MV-4-11 (cell line): Measurements from ENCODE around the gene TBC1D4.

Experiments
- DNase-seq: peaks from one replicate; lab custom pipeline; 2025; lab: John Stamatoyannopoulos, UW

The TBC1D4 gene

DNA sequence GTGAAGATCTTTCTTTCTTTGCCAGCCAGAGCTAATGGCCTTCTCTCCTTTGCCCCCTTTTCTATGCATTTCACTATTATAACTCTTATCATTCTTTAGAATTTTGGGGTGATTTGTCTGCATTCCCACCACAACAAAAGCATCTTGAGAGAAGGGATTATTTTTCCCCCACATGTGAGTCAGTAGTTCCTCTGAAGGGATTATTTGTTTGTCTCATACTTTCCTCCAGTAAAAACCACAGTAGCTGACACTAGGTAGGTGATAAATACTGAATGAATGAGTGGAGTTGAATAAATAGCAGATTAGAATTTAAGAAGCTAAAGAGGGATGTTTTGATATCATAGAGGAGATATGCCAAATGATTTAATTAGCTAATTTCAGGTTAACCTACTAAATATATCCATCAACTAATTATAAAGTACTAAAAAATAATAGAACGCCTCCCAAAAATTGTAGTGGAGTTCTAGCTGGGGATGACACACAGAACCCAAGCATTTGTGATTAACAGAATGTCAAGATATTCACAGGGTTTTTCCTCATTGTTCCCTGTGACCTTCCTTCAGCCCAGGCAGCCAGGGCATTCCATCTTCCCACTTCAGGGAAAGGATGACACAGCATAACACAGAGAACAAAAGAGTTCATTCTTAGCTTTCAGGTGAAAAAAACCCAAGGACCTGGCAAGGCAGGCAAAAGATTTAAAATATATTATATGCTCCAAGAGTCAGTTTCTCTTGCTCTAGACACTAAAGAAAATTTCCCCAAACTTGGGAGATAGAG, 3.5 kb upstream of the TBC1D4 start:
- peak; percentile 51 for DNase-seq

DNA sequence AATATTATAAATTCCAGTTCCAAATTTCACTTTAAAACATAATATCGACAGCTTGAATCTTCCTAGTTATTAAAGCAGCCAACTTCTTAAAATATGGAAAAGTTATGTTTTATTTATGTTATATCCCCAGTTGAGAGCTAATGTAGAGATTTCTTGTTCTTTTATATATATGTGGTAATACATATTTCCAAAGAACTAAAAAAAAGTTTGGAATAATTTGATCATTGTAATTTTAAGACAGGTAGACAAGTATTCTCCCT, 781 bp upstream of the TBC1D4 start:
- no peak for DNase-seq

DNA sequence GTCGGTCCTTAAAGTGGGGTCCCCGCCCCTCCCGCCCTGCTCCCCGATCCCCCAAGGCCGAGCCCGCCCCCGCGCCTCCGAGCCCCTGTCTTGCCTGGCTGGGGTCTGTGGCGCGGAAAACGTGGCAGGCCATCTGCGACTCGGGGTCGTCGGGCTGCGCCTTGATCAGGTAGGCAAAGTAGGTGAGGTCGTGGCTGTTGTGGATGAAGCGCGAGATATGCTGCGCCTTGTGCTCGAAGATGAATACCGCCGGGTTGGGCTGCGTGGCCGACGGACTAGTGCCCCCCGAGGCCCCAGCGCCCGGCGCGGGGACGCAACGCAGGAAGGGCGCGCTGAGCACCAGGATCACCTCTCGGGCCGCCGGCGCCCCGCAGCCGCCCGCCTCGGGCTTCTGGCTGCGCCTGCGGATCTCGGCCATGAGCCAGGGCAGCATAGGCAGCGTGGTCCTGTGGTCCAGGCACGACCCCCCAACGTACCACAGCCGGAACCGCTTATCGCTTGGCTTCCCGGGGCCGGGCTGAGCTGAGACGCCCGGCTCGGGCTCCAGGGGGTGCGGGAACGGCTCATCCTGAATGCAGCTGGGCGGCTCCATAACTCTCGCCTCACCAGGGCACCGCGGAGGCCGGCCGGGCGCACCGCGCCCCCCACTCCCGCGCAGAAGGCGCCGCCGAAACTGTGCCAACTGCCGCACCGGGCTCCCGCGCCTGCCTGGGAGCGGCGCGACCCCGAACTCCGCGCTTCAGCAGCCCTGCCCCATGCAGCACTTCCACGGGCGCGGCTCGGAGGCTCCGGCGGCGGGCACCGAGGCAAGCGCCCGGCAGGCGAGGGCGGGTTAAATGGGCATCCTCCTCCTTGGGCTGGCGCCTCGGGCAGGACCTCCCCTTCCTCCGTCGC, 546 bp downstream of the TBC1D4 start:
- DNase-seq: no peak

DNA sequence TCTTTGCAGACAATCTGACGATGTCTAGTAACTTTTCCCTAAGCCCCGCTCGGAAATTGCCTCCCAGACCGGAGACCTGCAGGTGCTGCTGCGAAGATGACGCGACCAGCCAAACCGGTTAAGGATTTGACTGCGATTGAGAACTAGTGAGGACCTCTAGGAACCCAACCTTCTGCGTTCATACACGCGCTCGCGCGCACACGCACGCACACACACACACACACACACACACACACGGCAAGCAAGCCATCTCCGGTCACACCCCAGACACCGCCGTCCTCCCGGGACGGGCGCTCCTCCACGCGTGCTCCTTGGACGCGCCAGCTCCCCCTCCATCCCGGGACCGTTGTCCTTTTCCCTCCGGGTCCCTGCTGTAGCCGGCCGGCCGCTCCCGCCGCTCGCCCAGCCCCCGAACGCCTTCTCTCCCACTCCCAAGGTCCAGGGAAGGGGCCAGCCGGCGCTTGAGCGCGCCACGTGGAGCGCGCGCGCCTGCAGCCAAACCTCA, 1.2 kb downstream of the TBC1D4 start:
- DNase-seq: no peak

DNA sequence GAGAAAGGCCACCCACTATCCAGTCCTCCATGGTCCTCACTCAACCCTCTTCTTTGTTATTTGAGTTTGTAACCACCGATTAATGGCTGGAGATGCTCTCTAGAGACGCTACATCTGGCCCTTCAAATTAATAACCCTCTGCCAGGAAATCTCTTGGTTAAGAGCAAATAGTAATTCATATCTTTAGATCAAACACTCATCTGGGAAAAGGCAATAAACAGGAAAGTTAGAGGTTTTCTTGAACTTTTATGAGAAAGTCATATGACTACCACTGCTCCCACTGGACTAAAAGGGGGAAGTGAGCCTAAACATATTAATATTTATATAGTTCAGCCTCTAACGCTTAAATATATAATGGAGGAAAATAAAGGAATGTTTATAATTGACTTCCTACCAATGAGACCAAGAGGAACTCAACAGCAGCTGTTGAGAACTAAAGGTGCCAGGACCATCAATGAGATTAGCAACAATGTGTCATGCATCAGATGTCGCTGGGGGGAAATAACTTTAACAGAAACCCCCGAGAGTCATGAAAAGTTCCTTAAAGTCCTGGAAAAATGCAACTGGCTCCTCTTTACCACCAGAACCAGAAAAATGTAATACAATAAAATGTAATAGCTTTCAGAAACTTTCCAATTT, 2.7 kb downstream of the TBC1D4 start:
- DNase-seq: no peak

DNA sequence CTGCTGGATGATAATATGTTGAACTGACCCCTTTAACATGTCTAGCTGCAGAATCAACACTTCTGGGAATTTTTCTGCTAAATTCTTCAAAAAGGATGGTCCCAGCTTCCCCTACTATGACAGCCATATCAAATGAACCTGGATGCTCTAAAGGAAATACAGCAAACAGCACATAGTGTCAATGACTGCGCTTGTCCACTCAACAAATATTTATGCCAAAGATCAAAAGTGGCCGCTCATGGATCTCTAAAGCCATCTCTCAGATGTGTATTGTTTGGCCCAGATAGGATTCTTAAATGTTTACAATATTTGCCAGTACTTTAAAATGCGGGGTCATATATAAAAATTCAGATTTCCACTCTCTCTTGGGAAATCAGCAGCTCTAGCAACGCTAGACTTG, 3.3 kb downstream of the TBC1D4 start:
- DNase-seq: no peak

DNA sequence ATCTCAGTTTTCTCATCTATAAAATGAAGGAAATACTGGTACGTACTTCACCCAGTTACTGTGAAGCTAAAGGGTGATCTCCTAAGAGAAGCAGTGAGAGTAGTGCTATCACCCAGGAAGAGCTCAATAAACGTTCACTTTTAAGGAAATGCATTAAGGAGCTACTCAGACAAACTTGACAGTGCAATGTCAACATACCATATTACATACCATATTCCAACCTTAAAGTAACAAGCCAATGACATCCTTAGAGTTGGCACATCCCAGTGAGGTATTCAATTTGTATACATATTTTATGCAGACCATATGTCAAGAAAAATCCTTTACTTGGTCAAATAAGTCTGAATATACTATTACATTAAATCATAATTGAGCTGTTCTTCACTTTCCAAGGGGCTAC, 7.0 kb downstream of the TBC1D4 start:
- DNase-seq: no peak

DNA sequence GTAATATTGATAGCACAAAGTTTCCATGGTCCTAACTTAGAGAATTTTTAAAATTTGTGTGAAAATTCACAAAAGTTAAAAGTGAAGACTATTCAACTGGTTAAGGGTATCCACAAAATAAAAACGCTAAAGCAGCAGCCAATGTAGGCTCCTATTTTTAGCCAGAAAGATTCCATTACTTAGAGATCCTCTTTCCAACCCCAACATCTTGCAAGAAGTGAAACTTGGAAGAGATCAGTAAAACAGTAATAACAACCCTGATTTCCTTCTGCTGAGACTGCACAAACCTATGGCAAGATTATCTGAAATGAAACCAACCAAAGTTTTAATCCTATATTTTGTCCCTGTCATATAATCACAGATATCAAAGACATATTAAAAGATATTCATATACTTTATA, 8.5 kb downstream of the TBC1D4 start:
- DNase-seq: peak; percentile 48

DNA sequence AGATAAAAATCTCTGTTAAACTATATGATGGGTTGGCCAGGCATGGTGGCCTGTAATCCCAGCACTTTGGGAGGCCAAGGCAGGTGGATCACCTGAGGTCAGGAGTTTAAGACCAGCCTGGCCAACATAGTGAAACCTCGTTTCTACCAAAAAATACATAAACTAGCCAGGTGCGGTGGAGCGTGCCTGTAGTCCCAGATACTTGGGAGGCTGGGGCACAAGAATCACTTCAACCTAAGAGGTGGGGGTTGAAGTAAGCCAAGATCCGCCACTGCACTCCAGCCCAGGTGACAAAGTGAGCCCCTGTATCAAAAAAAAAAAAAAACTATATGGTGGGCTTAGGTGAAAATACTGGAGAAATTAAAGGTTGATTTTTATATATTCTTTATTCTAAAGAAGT, 11.3 kb downstream of the TBC1D4 start:
- DNase-seq: no peak

DNA sequence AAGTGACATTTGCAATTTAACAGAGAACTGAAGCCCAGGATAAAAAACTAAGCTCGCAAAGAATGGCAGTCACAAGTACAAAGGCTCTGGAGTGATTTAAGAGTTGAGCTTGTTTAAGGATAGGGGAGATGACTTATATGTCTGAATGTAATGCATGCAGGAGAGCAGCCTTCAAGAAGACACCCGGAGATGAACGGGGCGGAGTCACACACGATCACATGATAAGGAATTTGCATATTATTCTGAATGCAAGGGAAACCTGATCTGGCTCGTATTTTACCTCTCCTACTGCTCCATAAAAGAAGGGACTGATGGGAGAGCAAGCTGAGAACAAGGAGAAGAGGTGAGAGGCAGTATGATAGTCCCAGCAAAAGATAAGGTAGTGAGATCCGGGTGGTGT, 12.9 kb downstream of the TBC1D4 start:
- DNase-seq: no peak

DNA sequence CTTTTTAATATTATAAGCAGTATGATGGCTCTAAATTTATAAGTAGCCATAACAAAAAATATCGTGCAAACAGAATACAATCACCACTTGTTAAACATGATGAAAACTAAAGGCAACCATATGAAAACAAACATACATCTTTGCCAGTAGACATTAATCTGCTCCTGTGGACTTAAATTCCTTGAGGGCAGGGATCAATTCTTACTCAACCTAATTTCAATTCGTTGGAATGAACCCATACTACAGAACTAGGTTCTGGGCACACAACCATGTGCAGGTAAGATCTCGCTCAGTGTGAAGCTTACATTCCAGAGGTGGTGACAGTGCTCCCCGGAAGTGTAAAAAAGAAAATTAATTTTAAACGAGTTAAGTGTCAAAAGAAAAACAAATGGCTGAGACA, 13.4 kb downstream of the TBC1D4 start:
- no peak for DNase-seq

DNA sequence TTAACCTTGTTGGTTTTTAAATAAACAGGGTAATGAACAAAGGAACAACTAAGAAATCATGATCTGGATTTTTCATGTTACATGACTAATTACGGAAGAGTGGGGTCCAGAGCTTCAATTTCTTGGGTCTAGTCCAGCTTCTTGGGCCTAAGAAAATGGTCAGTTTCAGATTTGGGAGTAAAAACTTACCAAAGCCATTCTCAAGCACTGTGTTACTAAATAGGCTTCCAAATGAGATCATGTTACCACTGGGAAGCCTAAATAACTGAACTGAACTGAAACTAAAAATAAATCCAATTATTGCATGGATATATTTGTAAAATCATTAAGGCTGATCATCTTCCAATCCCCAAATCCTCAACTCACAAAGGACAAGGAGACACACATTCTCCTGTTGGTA, 13.9 kb downstream of the TBC1D4 start:
- no peak for DNase-seq

DNA sequence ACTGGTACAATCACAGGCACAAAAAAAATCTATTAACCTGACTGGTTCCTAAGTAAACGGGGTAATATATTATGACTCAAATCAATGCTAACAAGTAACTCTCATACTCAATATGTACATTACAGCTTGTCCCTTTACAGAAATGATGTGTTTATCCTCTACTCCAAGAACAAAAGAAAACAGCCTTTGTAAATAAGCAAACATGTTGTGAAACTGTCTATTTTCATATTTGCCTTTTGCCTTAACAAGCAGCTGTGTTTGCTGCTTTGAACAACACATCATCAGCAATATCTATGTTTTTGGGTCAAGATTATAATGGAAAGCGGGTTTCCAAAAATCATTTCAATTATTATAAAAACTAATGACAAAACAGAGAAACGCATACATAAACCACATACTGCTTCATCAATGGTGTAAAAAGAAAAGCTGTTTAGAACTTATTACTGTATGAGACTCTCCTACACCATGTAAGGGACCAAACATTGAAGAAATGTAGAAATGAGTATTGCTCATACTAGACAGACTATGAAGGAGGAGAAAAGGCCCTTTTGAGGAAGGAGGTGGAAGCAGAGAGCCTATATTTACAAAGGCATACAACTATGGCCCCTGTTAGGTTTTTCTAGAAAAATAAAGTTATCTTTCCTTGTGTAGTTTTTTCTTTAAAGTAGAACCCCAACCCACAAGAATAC, 14.8 kb downstream of the TBC1D4 start:
- no peak for DNase-seq

DNA sequence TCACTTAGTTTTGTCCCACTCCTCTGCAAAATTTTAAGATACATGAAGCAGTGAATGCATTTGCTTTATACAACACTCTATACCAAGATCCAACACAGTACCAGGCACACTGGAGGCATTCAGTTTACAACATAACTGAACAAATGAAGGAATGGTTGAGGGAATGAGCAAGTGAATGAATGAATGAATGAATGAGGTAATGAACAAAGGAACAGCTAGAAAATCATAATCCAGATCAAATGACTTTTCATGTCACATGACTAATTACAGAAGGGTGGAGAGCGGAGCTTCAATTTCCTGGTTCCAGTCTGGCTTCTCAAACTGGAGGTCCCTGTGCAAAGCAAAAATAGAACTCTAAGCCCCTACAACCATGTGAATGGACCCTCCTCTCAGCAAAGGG, 16.7 kb downstream of the TBC1D4 start:
- no peak for DNase-seq

DNA sequence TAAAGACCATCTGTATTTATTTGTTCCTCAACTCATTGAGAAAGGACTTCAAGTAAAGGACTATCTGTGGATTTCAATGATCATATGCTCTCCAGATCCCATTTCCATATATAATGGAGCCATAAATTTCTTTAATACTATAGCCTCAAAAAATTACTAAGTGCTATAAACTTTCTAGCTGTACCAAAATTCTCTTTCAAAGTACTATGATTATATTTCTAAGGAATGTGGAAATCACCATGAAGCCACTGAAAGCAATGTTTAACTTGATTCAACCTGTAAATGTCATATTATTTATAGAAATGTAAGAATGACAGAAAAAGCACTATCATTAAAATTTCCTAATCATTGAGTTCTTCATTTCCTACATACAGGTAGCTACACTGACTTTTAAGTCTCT, 20.7 kb downstream of the TBC1D4 start:
- DNase-seq: no peak

DNA sequence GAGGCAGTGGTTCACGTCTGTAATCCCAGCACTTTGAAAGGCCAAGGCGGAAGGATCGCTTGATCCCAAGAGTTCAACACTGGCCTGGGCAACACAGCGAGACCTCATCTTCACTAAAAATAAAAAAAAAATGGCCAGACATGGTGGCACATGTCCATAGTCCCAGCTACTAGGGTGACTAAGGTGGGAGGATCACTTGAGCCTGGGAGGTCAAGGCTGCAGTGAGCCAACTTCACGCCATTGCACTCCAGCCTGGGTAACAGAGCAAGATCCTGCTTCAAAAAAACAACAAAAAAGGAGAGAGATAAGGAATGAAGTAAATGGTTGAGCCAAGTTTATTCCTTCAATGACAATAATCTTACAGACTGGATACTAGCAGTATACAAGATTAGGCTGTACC, 21.3 kb downstream of the TBC1D4 start:
- DNase-seq: no peak

DNA sequence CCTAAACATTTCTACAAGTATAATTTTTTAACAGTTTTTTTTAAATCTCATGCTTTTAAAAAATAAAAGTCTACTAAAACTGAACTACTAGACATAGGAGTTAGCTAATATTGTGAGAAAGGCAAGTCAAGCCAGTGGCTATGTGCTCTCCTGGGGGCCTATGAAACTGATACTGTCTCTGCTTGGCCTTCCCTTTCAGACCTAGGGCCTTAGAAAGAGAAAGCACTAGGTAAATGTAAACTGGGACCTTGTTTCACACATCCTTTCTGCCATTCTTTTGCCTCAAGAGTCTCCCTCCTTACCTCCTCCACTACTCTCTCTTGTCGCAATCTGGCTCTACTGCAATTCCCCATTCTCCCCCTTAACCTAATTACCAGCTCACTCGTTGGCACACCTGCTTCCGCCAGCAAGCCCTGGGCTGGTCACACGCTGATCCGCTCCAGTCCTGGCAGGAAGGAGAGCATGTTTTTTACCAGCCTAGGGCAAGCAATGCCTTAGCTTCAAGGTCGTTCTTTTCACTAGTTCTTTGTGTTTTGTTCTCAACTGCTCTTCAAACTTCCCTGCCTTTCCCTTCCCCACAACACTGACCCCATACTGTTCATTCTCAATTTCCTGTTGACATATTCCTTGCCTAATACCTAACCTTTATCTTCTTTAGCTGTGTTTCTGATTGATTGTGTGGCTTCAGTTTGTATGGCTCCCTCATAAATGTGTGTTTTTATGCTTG, 23.1 kb downstream of the TBC1D4 start:
- no peak for DNase-seq

DNA sequence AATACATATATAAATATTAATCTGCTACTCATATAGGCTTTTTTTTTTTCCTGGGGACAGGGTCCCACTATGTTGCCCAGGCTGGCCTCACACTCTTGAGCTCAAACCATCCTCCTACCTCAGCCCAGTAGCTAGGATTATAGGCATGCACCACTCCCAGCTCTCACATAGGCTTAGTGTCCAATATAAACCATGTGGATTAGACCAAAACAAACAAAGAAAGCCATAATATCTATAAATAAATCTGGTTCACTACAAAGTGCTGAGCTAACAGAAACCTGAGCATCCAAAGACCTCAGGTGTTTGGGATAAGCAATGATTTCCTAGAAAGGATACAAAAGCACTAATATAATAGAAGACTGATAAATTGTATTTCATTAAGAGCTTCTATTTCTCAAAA, 26.0 kb downstream of the TBC1D4 start:
- no peak for DNase-seq

DNA sequence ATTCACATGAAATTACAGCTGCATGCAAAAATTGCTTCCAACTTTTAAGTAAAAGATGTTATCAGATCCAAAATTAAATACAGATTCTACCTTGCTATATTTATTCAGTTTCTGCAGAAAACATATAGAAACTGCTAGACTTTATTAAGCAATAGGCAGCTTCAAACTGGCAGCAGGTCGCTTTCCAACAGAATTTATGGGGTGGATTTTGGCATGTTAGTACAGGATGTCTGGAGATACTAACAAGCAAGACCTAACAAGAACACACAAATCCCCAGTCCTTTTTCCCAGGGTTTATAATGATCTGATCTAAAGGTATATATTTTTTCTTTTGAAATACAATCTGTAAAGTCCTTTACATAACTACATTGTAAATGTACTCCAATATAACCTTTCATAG, 27.5 kb downstream of the TBC1D4 start:
- DNase-seq: no peak

DNA sequence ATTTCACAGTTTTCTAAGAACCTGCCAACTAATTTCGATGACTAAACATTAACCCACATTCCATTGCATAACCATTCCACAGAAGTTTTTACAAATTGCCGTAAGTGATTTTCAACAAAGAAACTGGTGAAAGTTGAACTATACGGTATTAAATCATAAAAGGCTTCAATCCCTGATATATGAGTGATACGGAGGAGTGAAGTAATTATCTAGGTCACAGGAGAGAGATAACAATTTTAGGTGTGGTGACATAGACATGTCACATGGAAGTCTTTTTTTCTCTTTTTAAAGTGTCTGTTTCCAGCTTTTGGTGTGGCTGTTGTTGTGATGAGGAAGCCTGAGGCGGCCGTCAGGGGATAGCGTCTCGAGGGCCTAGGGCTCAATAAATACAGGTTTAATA, 29.4 kb downstream of the TBC1D4 start:
- no peak for DNase-seq

DNA sequence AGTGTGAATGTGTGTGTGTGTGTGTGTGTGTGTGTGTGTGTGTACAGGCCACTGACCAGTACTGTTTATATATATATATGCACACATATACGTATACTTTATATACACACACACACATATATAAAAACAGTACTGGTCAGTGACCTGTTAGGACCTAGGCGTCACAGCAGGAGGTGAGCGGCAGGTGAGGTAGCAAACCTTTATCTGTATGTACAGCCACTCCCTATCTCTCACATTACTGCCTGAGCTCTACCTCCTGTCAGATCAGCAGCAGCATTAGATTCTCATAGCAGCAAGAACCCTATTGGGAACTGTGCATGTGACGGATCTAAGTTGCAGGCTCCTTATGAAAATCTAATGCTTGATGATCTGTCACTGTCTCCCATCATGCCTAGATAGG, 34.5 kb downstream of the TBC1D4 start:
- DNase-seq: no peak

DNA sequence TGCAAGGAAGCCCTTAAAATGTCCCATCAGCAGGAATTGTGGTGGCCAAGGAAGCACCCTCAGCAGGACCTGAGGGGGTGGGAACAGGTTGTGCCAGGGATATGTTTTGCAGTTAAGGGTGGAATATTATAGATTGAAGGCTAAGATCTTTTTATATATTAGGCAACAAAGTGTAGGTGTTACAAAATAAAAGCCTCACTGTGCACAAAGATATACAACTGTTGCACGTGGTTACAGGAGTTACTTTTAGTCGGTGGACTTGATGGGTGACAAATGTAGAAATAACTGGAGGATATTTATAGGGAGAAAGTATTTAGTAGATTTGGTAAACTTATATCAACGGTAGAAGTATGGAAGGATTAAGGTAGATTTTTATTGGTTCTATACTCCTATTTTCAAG, 35.1 kb downstream of the TBC1D4 start:
- DNase-seq: no peak
